HG02973 (cell line): ENCODE results near the gene UBE4A.

ENCODE experiments used
- ATAC-seq: cut with Tn5 transposase; IDR thresholded peaks from one replicate; pipeline ENCODE4 v1.9.1; 2021; ENCODE audit warnings: moderate library complexity; ENCODE audit not compliant: unreplicated experiment

The UBE4A gene

DNA sequence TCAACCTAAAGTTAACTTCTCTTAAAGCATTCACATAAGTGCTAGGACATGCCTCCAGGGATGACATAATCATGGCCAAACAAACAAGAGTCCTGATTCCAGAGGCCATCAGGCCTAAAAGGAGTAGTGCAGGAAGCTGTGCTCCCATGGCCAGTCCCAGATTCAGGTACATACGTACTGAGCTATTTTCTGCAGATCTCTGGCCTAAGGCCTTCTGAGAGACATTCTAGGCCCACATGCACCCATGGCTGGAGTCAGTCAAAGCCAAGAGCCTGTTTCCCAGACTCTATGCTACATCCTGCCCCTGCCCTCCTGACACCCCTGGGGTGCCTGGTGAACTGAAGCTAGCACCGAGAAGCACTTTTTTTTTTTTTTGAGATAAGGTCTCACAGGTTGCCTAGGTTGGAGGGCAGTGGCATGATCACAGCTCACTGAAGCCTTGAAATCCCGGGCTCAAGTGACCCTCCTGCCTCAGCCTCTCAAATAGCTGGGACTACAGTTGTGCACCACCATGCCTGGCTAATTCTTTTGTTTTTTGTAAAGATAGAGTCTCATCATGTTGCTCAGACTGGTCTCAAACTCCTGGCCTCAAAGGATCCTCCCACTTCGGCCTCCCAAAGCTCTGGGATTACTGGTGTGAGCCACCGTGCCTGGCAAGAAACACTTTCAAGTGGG lies 17.4 kb upstream of the UBE4A start:
- ATAC-seq, result no peak

DNA sequence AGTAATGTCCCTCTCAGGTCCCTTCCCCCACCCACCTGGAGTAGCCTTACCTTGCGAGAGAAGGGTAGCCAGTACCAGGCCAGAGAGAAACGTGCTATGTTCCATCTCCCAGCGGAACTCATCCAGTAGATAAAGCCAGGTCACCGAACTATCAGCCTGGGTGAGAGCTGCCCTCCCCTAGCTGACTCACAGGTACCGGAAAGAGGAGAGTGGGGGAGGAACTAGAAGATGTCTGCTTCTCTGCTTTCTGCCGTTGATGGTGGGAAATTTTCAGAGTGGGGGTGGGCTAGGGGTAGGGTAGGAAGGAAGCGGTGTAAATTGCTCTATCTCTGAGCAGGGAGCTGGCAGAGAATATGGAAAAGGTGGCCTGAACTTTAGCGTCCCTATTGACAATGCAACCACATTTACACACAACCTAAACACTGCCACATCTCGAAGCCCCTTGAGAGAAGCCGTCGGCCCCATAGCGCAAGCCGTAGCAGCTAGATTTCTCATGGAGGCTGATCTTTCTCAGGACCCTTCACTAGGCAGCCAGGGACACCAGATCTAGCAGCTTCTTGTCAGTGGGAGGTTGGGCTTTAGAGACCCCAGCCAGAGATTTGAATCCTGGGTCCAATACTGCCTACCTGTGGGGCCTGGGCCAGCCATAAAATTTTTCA lies 16.8 kb upstream of the UBE4A start, which contains the start of gene CD3D:
CD3D (minus strand) TSS at position 203 of the 659 bp plus-strand sequence; CDS start at position 105, 98 bp downstream.
- no peak for ATAC-seq

DNA sequence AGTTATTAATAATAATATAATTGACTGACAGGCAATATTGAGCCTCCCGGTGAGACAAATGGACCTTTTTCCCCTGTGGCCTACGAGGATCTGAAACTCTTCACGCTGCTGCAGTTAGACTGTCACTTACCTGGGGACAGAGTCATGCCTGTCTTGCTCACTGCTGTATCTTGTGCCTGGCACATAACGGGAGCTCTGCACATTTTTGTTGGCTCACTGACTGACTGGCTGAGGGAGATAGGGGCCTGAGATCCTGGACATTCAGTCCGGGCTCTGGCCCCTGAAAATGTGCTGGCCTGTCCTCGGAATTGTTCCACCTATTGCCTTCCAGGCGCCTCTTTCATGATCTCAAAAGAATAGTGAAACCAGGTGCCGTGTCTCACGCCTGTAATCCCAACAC lies 16.2 kb upstream of the UBE4A start:
- ATAC-seq, result no peak

DNA sequence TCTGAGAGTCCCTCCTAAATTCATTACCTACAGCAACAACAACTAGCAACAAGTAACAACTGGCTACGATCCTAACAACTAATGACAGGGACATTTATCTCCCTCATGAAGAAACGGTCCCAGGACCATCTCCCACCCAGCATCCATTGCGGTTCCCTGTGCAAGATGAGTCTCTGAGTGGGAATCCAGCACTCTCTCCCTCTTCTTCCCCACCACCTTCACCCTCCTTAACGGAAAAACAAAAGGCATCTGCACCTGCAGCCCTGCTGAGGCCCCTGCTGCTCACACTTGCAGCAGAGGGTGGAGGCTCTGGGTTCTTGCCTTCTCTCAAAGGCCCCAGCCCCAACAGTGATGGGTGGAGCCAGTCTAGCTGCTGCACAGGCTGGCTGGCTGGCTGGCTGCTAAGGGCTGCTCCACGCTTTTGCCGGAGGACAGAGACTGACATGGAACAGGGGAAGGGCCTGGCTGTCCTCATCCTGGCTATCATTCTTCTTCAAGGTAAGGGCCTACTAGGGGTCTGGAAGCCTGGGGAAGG lies 15.4 kb upstream of the UBE4A start, which contains the start of gene CD3G:
CD3G (plus strand) TSS at position 364 of the 535 bp plus-strand sequence; CDS start at position 444, 80 bp downstream.
- ATAC-seq, result no peak

DNA sequence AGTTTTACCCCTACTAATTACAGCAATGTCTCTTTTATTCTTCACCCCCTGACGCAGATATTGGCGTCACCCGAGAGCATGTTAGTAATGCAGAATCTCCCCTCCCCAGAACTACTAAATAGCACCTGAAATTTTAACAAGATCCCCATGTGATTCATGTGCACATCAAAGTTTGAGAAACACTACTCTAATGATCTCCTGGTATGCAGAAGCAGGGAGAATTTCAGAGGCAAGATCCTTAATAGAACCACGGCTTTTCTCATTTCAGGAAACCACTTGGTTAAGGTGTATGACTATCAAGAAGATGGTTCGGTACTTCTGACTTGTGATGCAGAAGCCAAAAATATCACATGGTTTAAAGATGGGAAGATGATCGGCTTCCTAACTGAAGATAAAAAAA lies 9.9 kb upstream of the UBE4A start:
- no peak for ATAC-seq

DNA sequence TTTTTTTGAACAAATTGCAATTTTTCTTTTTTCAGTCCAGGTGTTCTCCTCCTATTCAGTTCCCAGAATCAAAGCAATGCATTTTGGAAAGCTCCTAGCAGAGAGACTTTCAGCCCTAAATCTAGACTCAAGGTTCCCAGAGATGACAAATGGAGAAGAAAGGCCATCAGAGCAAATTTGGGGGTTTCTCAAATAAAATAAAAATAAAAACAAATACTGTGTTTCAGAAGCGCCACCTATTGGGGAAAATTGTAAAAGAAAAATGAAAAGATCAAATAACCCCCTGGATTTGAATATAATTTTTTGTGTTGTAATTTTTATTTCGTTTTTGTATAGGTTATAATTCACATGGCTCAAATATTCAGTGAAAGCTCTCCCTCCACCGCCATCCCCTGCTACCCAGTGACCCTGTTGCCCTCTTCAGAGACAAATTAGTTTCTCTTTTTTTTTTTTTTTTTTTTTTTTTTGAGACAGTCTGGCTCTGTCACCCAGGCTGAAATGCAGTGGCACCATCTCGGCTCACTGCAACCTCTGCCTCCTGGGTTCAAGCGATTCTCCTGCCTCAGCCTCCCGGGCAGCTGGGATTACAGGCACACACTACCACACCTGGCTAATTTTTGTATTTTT lies 6.2 kb upstream of the UBE4A start:
- ATAC-seq, result no peak

DNA sequence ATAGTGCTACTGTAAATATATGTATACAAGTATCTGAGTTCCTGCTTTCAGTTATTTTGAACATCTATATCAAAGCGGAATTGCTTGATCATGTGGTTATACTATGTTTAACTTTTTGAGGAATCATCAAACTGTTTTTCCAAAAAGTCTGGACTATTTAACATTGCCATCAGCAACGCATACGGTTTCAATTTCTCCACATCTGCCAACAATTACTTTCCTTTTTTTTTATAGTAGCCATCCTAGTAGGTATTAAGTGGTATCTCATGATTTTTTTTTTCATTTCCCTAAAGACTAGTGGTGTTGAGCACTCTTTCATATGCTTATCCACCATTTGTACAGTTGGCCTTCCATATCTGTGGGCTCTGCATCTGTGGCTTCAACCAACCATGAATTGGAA lies 1.3 kb upstream of the UBE4A start:
- no peak for ATAC-seq

DNA sequence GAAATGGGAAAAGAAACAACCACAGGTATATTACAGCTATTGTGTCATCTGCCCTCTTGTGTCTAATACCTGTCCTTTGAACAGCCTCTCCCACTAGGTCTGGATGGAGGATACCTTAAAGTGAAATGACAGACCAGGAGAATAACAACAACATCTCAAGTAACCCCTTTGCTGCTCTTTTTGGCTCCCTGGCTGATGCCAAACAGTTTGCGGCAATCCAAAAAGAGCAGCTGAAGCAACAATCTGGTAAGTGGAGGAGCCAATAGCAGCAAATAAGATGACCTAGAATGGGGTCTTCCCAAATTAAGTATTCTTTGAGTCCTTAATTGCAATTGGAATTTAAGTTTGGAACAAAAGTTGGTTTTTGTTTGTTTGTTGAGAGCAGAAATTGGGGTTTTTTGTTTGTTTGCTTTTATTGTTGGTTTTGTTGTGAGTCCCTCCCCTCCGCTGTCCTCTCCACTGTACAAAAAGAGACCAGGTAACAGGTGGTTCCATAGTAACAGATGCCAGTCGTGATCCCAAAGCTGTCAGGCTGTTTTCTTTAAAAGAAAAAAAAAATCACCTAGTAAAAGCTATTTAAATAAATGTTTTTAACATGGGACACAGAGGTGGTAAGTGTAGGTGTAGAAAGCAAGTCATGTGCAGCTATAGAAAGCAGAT lies 5.7 kb downstream of the UBE4A start:
- ATAC-seq, result no peak

DNA sequence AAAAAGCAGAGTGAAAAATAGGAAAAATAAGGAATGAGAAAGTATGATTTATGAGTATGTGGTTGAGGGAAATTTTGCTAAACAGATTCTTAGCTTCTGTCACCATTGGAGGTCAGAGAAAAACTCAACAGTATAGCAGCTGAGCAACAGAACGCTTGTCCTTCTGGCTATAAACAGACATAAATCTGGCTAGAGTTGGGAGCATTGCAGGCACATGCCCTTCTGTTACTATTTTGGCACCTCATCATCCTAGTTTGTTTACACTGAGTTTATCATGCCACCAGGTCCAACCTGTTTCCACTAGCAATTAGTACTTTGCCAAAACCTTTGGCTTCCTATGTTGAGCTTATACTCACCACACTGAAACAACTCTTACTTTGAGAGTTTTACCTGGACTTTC lies 6.9 kb downstream of the UBE4A start:
- no peak for ATAC-seq

DNA sequence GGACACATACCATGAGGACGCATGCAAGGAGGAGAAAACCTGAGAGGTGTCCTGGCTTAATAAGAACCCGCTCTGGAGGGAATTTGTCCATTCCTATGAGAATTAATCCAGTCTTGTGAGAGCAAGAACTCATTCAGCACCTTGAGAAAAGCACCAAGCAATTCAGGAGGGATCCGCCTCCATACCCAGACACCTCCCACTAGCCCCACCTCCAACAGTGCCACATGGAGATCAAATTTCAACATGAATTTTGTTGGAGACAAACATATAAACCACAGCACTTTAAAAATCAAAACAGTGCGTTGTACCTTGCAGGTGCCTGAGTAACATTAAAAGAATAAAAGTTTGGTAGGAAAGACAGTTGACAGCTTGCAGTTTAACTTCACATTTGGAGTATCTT lies 11.4 kb downstream of the UBE4A start:
- ATAC-seq, result no peak

DNA sequence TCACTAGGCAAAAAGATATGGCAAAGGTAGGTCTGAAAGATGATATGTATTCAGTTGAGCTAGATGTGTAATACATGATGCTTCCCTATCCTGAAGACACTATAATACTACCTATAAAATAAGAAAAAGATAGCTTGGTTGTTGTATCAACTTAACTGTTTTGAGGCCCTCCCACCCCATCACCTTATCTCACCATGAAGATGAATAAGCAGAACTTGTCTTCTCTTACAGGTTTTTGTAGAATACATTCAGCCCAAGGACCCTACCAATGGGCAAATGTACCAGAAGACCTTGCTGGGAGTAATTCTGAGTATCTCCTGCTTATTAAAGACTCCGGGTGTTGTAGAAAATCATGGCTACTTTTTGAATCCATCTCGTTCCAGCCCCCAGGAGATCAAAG lies 13.9 kb downstream of the UBE4A start:
- ATAC-seq, result no peak

DNA sequence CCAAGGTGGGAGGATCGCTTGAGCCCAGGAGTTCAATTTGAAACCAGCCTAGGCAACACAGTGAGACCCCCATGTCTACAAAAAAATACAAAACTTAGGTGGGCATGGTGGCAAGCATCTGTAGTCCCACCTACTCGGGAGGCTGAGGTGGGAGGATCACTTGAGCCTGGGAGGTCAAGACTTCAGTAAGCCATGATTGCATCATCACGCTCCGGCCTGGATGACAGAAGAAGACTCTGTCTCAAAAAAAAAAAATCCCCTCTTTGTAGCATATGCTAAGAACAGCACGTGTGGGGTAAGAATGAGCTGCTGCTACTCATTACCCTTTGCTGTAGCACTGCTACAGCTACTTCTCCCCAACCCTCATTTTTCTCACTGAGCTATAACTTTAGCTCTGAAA lies 14.5 kb downstream of the UBE4A start:
- no peak for ATAC-seq

DNA sequence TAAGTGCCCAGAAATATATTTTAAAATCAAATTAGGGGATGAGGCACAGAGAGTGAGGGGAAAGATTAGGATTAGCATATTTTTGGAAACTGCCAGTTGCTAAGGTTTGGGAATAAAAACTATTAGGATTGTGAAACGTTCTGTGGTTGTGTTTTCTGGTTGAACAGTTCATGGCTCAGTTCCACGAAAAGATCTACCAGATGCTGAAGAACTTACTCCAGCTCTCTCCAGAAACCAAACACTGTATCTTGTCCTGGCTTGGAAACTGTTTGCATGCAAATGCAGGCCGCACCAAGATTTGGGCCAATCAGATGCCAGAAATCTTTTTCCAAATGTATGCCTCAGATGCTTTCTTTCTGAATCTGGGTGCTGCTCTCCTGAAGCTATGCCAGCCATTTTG lies 15.3 kb downstream of the UBE4A start:
- no peak for ATAC-seq

DNA sequence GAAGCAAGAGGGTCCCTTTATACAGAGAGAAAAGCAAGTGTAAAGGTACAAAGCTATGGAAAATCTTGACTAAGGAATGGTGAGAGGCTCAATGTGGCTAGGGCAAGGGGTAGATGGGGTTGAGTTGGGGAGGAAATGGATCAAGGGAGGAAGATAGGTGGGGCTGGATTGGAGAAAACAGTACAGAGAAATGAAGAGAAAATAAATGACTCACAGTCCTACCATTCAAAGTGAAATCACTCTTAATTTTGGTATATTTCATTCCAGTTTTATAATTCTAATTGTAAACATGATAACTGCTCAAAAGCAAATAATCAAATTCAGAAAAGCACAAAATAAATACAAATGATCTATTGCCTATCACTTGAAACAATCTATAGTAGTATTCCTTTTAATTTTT lies 16.6 kb downstream of the UBE4A start:
- ATAC-seq, result no peak

DNA sequence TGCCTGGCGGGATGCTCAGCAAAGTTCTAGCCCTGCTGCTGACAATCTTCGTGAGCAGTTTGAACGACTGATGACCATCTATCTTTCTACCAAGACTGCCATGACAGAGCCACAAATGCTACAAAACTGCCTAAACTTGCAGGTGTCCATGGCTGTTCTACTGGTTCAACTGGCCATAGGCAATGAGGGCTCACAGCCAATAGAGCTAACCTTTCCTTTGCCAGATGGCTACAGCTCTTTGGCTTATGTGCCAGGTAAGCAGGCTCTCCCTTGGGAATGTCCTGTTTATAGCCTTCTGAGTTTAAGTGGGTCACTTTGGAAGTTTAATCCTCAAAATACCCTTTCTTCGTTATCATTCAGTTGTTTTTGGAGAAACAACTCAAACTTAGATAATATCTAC lies 20.1 kb downstream of the UBE4A start:
- no peak for ATAC-seq

DNA sequence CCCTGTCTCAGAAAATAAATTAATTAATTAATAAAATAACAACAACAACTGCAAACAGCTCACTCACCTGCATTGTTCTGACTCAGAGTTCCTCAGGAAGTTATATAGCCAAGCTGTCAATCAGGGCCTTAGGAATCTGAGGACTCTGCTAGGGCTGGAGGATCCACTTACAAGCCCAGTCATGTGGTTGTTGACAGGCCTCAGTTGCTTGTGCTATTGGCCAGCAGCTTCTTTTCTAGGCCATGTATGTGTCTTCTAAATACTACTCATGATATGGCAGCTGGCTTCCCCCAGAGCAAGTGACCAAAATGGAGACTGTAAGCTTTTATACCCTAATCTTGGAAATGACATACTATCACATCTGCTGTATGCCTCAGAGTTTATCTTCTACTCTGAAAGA lies 21.2 kb downstream of the UBE4A start:
- no peak for ATAC-seq

DNA sequence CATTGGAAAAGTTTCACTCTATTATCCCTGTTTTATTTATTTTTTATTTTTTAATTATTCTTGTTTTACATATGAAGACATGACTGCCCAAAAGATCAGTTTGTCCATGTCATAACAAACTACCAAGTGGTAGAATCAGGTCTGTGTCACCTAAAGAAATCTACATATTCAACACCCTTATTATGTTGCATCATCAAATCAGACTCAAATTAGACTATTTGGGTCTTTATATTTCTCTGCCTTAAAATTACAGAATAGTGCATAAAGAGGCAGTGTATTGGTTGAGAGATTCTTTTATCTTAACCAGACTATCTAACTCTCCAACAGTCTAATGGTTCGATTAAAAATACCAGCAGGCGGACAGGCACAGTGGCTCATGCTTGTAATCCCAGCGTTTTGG lies 23.6 kb downstream of the UBE4A start:
- ATAC-seq, result no peak

DNA sequence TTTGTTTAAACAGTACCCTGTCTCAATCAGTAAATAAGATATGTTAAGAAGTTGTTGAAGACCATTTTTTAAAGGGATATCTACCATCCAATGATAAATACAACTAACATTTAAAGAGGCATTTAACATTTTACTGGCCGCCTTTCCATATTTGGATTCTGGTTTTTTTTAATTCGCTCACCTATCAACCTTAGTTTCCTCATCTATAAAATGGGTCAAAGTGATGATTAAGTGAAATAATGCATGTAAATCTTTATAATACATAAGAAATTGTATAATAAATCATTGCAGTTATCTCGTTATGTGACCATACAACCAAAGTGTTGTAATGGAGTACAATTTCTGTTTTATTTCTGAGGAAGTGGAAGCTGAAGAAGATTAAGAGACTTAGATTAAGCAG lies 24.3 kb downstream of the UBE4A start:
- ATAC-seq, result no peak

DNA sequence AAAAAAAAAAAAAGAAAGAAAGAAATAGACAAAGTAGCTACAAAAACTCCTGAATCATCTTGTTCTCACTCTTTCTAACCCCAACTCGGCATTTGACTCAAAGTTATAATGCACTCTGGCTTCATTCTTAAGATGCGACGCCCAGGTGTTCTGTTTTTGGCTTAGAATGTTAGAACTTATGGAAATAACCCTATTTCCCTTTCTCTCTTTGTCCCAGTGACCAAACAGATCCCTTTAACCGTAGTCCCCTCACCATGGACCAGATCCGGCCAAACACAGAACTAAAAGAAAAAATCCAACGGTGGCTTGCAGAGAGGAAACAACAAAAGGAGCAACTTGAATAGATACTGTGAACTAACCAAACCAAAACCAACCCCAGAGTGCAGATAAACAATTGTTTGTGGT lies 36.7 kb downstream of the UBE4A start:
- ATAC-seq, result no peak

DNA sequence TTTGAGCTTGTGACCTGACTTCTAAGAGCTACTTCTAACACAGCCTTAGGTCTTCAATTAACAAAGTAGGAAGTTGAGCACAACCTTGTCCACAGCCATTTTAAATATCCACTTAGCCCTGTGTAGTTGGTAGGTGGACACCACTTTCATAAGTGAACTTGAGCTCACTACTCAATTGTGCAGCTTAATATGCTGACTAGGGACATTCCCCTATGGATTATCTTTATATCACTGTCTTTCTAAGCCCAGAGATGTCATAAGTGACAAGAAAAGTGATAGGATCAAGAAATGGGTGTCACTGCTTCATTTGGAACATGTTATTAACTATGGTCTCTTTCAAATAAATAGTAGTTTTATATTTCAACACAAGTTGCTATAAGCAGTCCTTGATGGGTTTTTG lies 38.0 kb downstream of the UBE4A start:
- no peak for ATAC-seq

DNA sequence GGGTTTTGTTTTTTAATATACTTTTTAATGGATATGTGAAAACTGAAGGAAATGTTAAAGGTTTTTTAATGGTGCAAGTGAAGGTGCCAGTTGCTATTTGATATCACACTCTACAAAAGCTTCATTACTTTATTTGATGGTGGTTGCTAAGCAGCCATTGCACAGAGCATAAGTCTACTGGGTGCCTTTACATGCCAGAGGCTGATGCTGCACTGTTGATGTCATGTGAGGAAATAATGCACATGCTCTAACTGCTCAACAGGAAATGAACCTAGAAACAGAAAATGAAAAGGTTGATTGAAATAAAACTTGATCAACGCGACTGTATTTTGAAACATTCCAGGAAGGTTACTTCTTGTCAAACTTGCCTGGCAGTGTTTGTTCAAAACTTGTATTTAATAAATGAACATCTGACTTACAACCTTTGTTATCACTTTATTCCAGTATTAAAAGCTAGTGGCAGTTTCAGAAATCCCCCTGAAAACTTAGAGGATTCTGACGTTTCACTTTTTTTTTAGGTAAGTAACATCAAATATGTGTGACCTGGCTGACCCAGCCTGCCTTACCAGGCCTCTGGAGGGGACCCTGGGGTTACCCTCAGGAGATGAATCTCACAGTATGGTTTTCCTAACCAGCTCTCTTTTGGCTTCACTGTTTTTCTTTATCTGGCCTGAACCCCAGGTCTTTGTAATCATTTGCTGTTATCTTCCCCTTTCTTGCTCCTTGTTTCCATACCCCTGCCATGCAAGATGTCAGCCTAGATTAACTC lies 39.6 kb downstream of the UBE4A start:
- ATAC-seq, result peak; percentile 45
